HG03457 (cell line): ENCODE results near the gene GSK3A.

Experiments
- ATAC-seq: cut with Tn5 transposase; IDR thresholded peaks from one replicate; pipeline ENCODE4 v1.9.1; 2021; ENCODE audit warnings: moderate number of reproducible peaks; ENCODE audit not compliant: unreplicated experiment

GSK3A gene

GRCh38 chr19:42281146-42281826, 38.9 kb upstream of the GSK3A start:
- ATAC-seq, result no peak

GRCh38 chr19:42280815-42281145, 38.4 kb upstream of the GSK3A start:
- ATAC-seq, result no peak

GRCh38 chr19:42279902-42280814, 37.8 kb upstream of the GSK3A start:
- peak; percentile 32 for ATAC-seq

GRCh38 chr19:42279155-42279901, 36.9 kb upstream of the GSK3A start:
- no peak for ATAC-seq

GRCh38 chr19:42278452-42279154, 36.2 kb upstream of the GSK3A start:
- no peak for ATAC-seq

- ATAC-seq, result no peak
Measured at GRCh38 chr19:42277821-42278451, 35.5 kb upstream of the GSK3A start.

- no peak for ATAC-seq
Measured at GRCh38 chr19:42276821-42277220, 34.4 kb upstream of the GSK3A start.

GRCh38 chr19:42276284-42276683, 33.9 kb upstream of the GSK3A start:
- no peak for ATAC-seq

- ATAC-seq, result no peak
Measured at GRCh38 chr19:42275517-42275916, 33.1 kb upstream of the GSK3A start.

- no peak for ATAC-seq
Measured at GRCh38 chr19:42275103-42275502, 32.7 kb upstream of the GSK3A start.

- ATAC-seq, result no peak
Measured at GRCh38 chr19:42274065-42274682, 31.8 kb upstream of the GSK3A start.

- ATAC-seq, result no peak
Measured at GRCh38 chr19:42273407-42274064, 31.1 kb upstream of the GSK3A start.

- no peak for ATAC-seq
Measured at GRCh38 chr19:42272989-42273406, 30.6 kb upstream of the GSK3A start.

- ATAC-seq, result no peak
Measured at GRCh38 chr19:42272535-42272897, 30.1 kb upstream of the GSK3A start.

- no peak for ATAC-seq
Measured at GRCh38 chr19:42271861-42272534, 29.6 kb upstream of the GSK3A start.

- no peak for ATAC-seq
Measured at GRCh38 chr19:42271045-42271419, 28.6 kb upstream of the GSK3A start.

GRCh38 chr19:42270346-42271044, 28.1 kb upstream of the GSK3A start:
- no peak for ATAC-seq
